Testis (tissue), 3 donors: Measurements from ENCODE around the gene NDST1. TPM values are rescaled to one million over a fixed set of nuclear protein-coding genes. Genes with fewer than 3 reads are reported as not detected.

Experiments used
- DNase-seq: peaks from one replicate; pipeline ENCODE4 v3.0.0-alpha.2; 2019
- H3K27ac ChIP-seq, 2 donors: fragments of 200-600 bp; sonication (generic); one replicate each; pipeline ENCODE4 v1.5.1; 2019
- H3K27me3 ChIP-seq: fragments of 200-600 bp; sonication (generic); one replicate; pipeline ENCODE4 v1.5.1; 2019
- H3K36me3 ChIP-seq: fragments of 200-600 bp; sonication (generic); one replicate; pipeline ENCODE4 v1.5.1; 2017; ENCODE audit warnings: low read depth; ENCODE audit errors: missing control alignments
- H3K4me1 ChIP-seq: fragments of 200-600 bp; sonication (generic); one replicate; pipeline ENCODE4 v1.5.1; 2019
- H3K4me3 ChIP-seq, 2 donors: fragments of 200-600 bp; sonication (generic); one replicate each; pipeline ENCODE4 v1.5.1; 2017 to 2019
- H3K9me3 ChIP-seq: fragments of 200-600 bp; sonication (generic); one replicate; pipeline ENCODE4 v1.5.1; 2017
- POLR2A ChIP-seq: fragments of 450-650 bp; IDR thresholded peaks from one replicate; pipeline ENCODE4 v1.6.1; 2017; ENCODE audit warnings: antibody characterized with exemption, mild to moderate bottlenecking, moderate library complexity
- WGBS, 2 donors: methylation state at CpG; one replicate each; pipeline ENCODE4 v1.1.5; 2018; 5-methylcytosine and 5-hydroxymethylcytosine counted together
- intact Hi-C: fragments of 100-400 bp; cut with DNase I; formaldehyde crosslinking; loops from one replicate; pipeline ENCODE4 v1.15.1; 2023; ENCODE audit warnings: low total_unique reads
- polyA plus RNA-seq: library from polyadenylated mRNA; stranded (reverse); fragments of 350-450 nt; fragmentation: Illumina TruSeq; extraction: RNeasy Lipid Tissue Mini Kit (QIAGEN cat#74804); gene quantifications from one replicate; pipeline ENCODE4 v1.2.3, GENCODE V29; 2014; ENCODE audit warnings: low read depth, low replicate concordance; ENCODE audit not compliant: insufficient read depth
- total RNA-seq, 2 donors: library from RNA; depleted of rRNA; stranded (reverse); fragments of >200 nt; gene quantifications; one replicate each; pipeline ENCODE4 v1.2.3, GENCODE V29; 2016
- TF ChIP-seq, protein P1 (sequence below), 3 experiments: fragments of 450-650 bp in 2 of 3; fragments of 200-600 bp in 1 of 3; sonication (generic) in 1 of 3; IDR thresholded peaks; one replicate each; pipeline ENCODE4 v1.5.1; 2016 to 2019; ENCODE audit warnings: antibody characterized with exemption in 3 of 3, mild to moderate bottlenecking in 2 of 3, moderate library complexity in 1 of 3

Gene NDST1
- total and polyA plus RNA-seq, 3 donors from 2014 or later = 55.0 to 174 (median 167) TPM

GRCh38 chr5:150551066-150551465, 43.1 kb downstream of the NDST1 start:
- Histone ChIP-seq H3K9me3 (no peaks in the 10 kb centered on the region), H3K27ac (no peak overlapping the region), H3K27me3 (no peaks in the 10 kb centered on the region), H3K4me3 (no peak overlapping the region), H3K4me1 (no peaks in the 10 kb centered on the region), H3K36me3 (no peaks in the 10 kb centered on the region)
- 70 to 90% methylated on average over 2 of the region's 2 CpGs for WGBS, 2 donors
- intact Hi-C loops = no loop called here
- TF ChIP-seq, protein P1, sequence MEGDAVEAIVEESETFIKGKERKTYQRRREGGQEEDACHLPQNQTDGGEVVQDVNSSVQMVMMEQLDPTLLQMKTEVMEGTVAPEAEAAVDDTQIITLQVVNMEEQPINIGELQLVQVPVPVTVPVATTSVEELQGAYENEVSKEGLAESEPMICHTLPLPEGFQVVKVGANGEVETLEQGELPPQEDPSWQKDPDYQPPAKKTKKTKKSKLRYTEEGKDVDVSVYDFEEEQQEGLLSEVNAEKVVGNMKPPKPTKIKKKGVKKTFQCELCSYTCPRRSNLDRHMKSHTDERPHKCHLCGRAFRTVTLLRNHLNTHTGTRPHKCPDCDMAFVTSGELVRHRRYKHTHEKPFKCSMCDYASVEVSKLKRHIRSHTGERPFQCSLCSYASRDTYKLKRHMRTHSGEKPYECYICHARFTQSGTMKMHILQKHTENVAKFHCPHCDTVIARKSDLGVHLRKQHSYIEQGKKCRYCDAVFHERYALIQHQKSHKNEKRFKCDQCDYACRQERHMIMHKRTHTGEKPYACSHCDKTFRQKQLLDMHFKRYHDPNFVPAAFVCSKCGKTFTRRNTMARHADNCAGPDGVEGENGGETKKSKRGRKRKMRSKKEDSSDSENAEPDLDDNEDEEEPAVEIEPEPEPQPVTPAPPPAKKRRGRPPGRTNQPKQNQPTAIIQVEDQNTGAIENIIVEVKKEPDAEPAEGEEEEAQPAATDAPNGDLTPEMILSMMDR (IDR thresholded peaks at IDR 0.05) = no peak
- no peak for TF ChIP-seq POLR2A
- DNase-seq = no peak

DNA sequence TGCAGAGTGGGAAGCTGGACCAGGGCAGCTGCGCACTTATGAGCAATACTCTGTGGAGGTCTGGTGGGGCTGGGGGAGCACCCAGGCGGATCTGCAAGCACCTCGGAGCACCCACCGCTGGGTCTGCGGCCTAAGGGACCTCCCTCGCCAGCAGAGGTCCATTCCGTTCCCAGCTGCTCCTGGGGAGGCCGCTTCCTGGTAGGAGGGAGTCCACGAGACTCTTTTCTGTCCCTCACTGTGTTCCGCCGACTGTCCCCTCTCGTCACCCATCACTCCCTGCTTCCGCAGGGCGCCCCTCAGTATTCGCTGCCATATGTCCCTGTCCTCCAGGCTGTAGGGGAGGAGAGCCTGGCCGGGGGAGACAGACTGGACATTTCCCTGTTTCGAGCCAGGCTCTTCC, 45.5 kb downstream of the NDST1 start:
- H3K27me3 ChIP-seq = no peaks in the 10 kb centered on the region
- H3K4me3 ChIP-seq = no peak overlapping the region
- TF ChIP-seq, protein P1 (IDR thresholded peaks at IDR 0.05) = no peak
- no peak for TF ChIP-seq POLR2A
- H3K9me3 ChIP-seq = no peaks in the 10 kb centered on the region
- DNase-seq = no peak
- H3K36me3 ChIP-seq = no peaks in the 10 kb centered on the region
- no peaks in the 10 kb centered on the region for H3K4me1 ChIP-seq
- intact Hi-C loops = no loop called here
- 91 to 95% methylated on average over 14 to 17 of the region's 17 CpGs for WGBS, 2 donors
- no peak overlapping the region for H3K27ac ChIP-seq

DNA sequence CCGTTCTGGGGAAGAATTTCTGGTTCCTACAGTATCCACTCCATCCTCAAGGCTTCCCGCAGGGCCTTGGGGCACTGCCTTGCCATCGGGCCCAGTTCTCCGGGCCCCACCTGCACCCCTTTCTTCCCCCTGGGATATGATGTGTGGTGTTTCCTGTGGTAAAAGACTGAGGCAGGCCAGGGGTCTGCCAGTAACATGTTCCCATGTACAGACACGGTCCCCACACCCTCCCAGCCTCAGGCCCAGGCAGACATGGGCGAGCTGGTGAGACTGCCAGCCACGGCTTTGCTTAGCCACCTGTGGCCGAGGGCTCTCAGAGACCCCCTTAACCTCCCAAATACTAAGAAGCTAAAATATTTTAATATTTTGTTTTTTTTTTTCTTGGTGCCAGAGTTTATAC, 46.0 kb downstream of the NDST1 start:
- Histone ChIP-seq H3K36me3 (no peaks in the 10 kb centered on the region), H3K27ac (no peak overlapping the region), H3K4me1 (no peaks in the 10 kb centered on the region), H3K9me3 (no peaks in the 10 kb centered on the region), H3K4me3 (no peak overlapping the region), H3K27me3 (no peaks in the 10 kb centered on the region)
- TF ChIP-seq POLR2A = no peak
- TF ChIP-seq, protein P1 (IDR thresholded peaks at IDR 0.05) = no peak
- WGBS, 2 donors = 84 to 90% methylated on average over 6 to 8 of the region's 8 CpGs
- intact Hi-C loops = no loop called here
- DNase-seq = no peak

DNA sequence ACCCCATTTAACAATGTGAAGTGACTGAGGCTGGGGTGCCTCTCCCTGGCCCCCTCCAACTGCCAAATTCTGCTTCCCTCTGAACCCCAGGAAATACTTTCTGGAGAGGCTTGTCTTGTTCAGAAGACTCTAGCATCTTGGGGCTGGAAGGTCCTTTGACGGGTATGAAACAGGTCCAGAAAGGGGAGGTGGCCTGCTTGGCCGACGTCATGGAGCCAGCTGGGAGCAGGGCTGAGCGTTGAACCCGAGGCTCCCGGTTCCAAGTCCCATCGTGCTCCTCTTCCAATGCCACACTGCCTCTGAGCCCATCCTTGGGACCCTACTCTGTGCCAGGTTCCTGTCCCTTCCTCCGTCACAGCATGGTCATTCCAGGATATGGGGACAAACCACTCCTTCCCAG, 46.9 kb downstream of the NDST1 start:
- H3K4me3 ChIP-seq = no peak overlapping the region
- intact Hi-C loops = no loop called here
- no peak for DNase-seq
- H3K27me3 ChIP-seq = no peaks in the 10 kb centered on the region
- WGBS, 2 donors = 49 to 75% methylated on average over 7 to 8 of the region's 8 CpGs
- no peaks in the 10 kb centered on the region for H3K36me3 ChIP-seq
- no peaks in the 10 kb centered on the region for H3K9me3 ChIP-seq
- H3K4me1 ChIP-seq = no peaks in the 10 kb centered on the region
- peak overlapping the region in 1 of 2 donors; percentile 24 for H3K27ac ChIP-seq
- no peak for TF ChIP-seq POLR2A
- TF ChIP-seq, protein P1 (IDR thresholded peaks at IDR 0.05) = no peak

- 85 to 93% methylated on average over 3 of the region's 3 CpGs for WGBS, 2 donors
- Histone ChIP-seq H3K27me3 (no peaks in the 10 kb centered on the region), H3K9me3 (no peaks in the 10 kb centered on the region), H3K4me3 (no peak overlapping the region), H3K36me3 (no peaks in the 10 kb centered on the region), H3K27ac (no peak overlapping the region), H3K4me1 (peaks cover 6% of the 10 kb centered on the region)
- no peak for DNase-seq
- intact Hi-C loops = no loop called here
- TF ChIP-seq POLR2A = no peak
- TF ChIP-seq, protein P1 (IDR thresholded peaks at IDR 0.05) = no peak
These were observed 48.2 kb downstream of the NDST1 start for GRCh38 chr5:150556106-150556505.
